H1 (cell line): Measurements from ENCODE around the gene DNAAF5. TPM values are rescaled to one million over a fixed set of nuclear protein-coding genes. Genes with fewer than 3 reads are reported as not detected.

ENCODE experiments used
- CTCF ChIA-PET: fragments of 300-600 bp; sonication (Branson Sonifier 250); formaldehyde crosslinking; loops from one replicate; lab custom pipeline; 2021; ENCODE audit not compliant: partially characterized antibody; lab: Charles Lee
- POLR2A ChIA-PET: fragments of 300-600 bp; sonication (Branson Sonifier 250); formaldehyde crosslinking; loops from one replicate; lab custom pipeline; 2021; ENCODE audit warnings: inconsistent platforms; ENCODE audit not compliant: partially characterized antibody; lab: Charles Lee
- DNase-seq, 2 experiments: peaks; one replicate each; pipeline versions ENCODE4 v3.0.0 to v3.0.0-alpha.2; 2010 to 2022; ENCODE audit warnings: low spot score in 2 of 2, low read depth in 1 of 2, mixed read lengths in 1 of 2
- FAIRE-seq: peaks from 2 replicates; lab custom pipeline; 2011; peaks lifted over from hg19 to GRCh38; lab: Jason Lieb, UNC
- H2AFZ ChIP-seq: 2 replicates; pipeline ENCODE4 v1.8.1; 2012; ENCODE audit warnings: low read length, inconsistent platforms
- H2AK5ac ChIP-seq: 2 replicates; pipeline ENCODE4 v1.6.1; 2013; ENCODE audit warnings: low read depth, low read length
- H2BK120ac ChIP-seq: replicated peaks from 2 replicates; pipeline ENCODE3; 2013; ENCODE audit warnings: low read depth, low read length, inconsistent platforms
- H2BK12ac ChIP-seq: 2 replicates; pipeline ENCODE4 v1.6.1; 2013; ENCODE audit warnings: low read depth, low read length
- H2BK15ac ChIP-seq: 2 replicates; pipeline ENCODE4 v1.6.1; 2013; ENCODE audit warnings: low read length
- H2BK20ac ChIP-seq: 2 replicates; pipeline ENCODE4 v1.6.1; 2013; ENCODE audit warnings: low read length
- H2BK5ac ChIP-seq: 2 replicates; pipeline ENCODE4 v1.6.1; 2013; ENCODE audit warnings: low read depth, low read length
- H3K14ac ChIP-seq: 2 replicates; pipeline ENCODE4 v1.6.1; 2013; ENCODE audit warnings: inconsistent platforms; ENCODE audit not compliant: insufficient read length
- H3K18ac ChIP-seq: 2 replicates; pipeline ENCODE4 v1.6.1; 2013; ENCODE audit warnings: low read length; ENCODE audit errors: extremely low read depth
- H3K23ac ChIP-seq: 2 replicates; pipeline ENCODE4 v1.6.1; 2013; ENCODE audit warnings: inconsistent platforms; ENCODE audit not compliant: insufficient read length
- H3K23me2 ChIP-seq: 2 replicates; pipeline ENCODE4 v1.6.1; 2013; ENCODE audit warnings: low read depth, low read length
- H3K27ac ChIP-seq: 2 replicates; pipeline ENCODE4 v1.6.1; 2011; ENCODE audit warnings: low read depth, low read length, inconsistent platforms
- H3K27me3 ChIP-seq, 4 experiments: replicated peaks in 1 of 4; 1 replicate in 1 of 4; 2 replicates in 3 of 4; pipeline versions ENCODE4 v1.6.1 to v1.8.1; 2011 to 2013; ENCODE audit warnings: low read length in 3 of 4, mild to moderate bottlenecking in 3 of 4, inconsistent platforms in 2 of 4, mixed read lengths in 2 of 4, moderate library complexity in 1 of 4; ENCODE audit not compliant: control insufficient read depth in 3 of 4, insufficient read depth in 3 of 4; ENCODE audit errors: extremely low read depth in 1 of 4
- H3K36me3 ChIP-seq, 4 experiments: 2 replicates each; pipeline versions ENCODE4 v1.6.1 to v1.8.1; 2011 to 2013; ENCODE audit warnings: mild to moderate bottlenecking in 4 of 4, low read length in 3 of 4, moderate library complexity in 2 of 4, control low read depth in 1 of 4, inconsistent platforms in 1 of 4; ENCODE audit not compliant: insufficient read depth in 4 of 4, control insufficient read depth in 2 of 4
- H3K4ac ChIP-seq: replicated peaks from 2 replicates; pipeline ENCODE3; 2013; ENCODE audit warnings: low read length, low read depth, mixed read lengths, inconsistent platforms; ENCODE audit not compliant: insufficient read length
- H3K4me1 ChIP-seq, 4 experiments: replicated peaks in 1 of 4; 1 replicate in 1 of 4; 2 replicates in 3 of 4; pipeline versions ENCODE4 v1.6.1 to v1.8.1; 2011 to 2013; ENCODE audit warnings: low read length in 3 of 4, inconsistent platforms in 2 of 4, mixed read lengths in 1 of 4; ENCODE audit not compliant: insufficient read depth in 4 of 4, control insufficient read depth in 3 of 4
- H3K4me2 ChIP-seq, 2 experiments: 2 replicates each; pipeline versions ENCODE4 v1.6.1 to v1.8.1; 2011 to 2013; ENCODE audit warnings: low read depth in 2 of 2, low read length in 2 of 2, control low read depth in 1 of 2, inconsistent platforms in 1 of 2, mild to moderate bottlenecking in 1 of 2; ENCODE audit not compliant: insufficient read depth in 1 of 2
- H3K4me3 ChIP-seq, 4 experiments: fragments of 200-600, 300-600 bp in 1 of 4; sonication (generic), shearing (Covaris generic), sonication (Bioruptor Twin) in 1 of 4; 2 replicates each; pipeline versions ENCODE4 v1.5.1 to v1.8.1; 2011 to 2016; ENCODE audit warnings: low read length in 4 of 4, low read depth in 3 of 4, control low read depth in 2 of 4, inconsistent platforms in 2 of 4, mild to moderate bottlenecking in 2 of 4, mixed read lengths in 1 of 4, moderate library complexity in 1 of 4; ENCODE audit not compliant: insufficient read depth in 2 of 4; ENCODE audit errors: extremely low read depth in 1 of 4
- H3K56ac ChIP-seq: replicated peaks from 2 replicates; pipeline ENCODE3; 2013; ENCODE audit warnings: low read depth, mild to moderate bottlenecking, mixed read lengths, low read length, inconsistent platforms; ENCODE audit not compliant: insufficient read length
- H3K79me1 ChIP-seq: 2 replicates; pipeline ENCODE4 v1.6.1; 2013; ENCODE audit warnings: low read depth, low read length, control low read depth
- H3K79me2 ChIP-seq, 2 experiments: 2 replicates each; pipeline versions ENCODE4 v1.6.1 to v1.8.1; 2012 to 2013; ENCODE audit warnings: low read length in 2 of 2, mild to moderate bottlenecking in 2 of 2, inconsistent platforms in 1 of 2; ENCODE audit not compliant: insufficient read depth in 2 of 2, control insufficient read depth in 1 of 2
- H3K9ac ChIP-seq, 4 experiments: replicated peaks in 1 of 4; 1 replicate in 1 of 4; 2 replicates in 3 of 4; pipeline versions ENCODE4 v1.6.1 to v1.8.1; 2011 to 2013; ENCODE audit warnings: low read depth in 3 of 4, low read length in 3 of 4, control low read depth in 2 of 4, mild to moderate bottlenecking in 2 of 4, moderate library complexity in 2 of 4, inconsistent platforms in 1 of 4; ENCODE audit errors: extremely low read depth in 1 of 4
- H3K9me3 ChIP-seq, 2 experiments: 2 replicates each; pipeline versions ENCODE4 v1.6.1 to v1.8.1; 2012 to 2013; ENCODE audit warnings: mild to moderate bottlenecking in 2 of 2, moderate library complexity in 2 of 2, control low read depth in 1 of 2, inconsistent platforms in 1 of 2, low read depth in 1 of 2, low read length in 1 of 2, mixed read lengths in 1 of 2; ENCODE audit not compliant: insufficient read depth in 2 of 2
- H4K20me1 ChIP-seq, 2 experiments: replicated peaks in 1 of 2; 2 replicates each; pipeline versions ENCODE3 to v1.8.1; 2011 to 2013; ENCODE audit warnings: inconsistent platforms in 2 of 2, low read length in 2 of 2, mild to moderate bottlenecking in 1 of 2; ENCODE audit not compliant: insufficient read depth in 2 of 2, control insufficient read depth in 1 of 2
- H4K5ac ChIP-seq: 2 replicates; pipeline ENCODE4 v1.6.1; 2013; ENCODE audit warnings: low read length, low read depth, mixed read lengths, inconsistent platforms; ENCODE audit not compliant: insufficient read length
- H4K8ac ChIP-seq: 2 replicates; pipeline ENCODE4 v1.8.0; 2013; ENCODE audit warnings: mild to moderate bottlenecking, moderate library complexity, low read length, inconsistent platforms; ENCODE audit not compliant: insufficient read depth; ENCODE audit errors: extremely low read depth
- H4K91ac ChIP-seq: replicated peaks from 2 replicates; pipeline ENCODE3; 2013; ENCODE audit warnings: low read length, mixed read lengths, inconsistent platforms; ENCODE audit not compliant: insufficient read length
- BRCA1 ChIP-seq: IDR thresholded peaks from 2 replicates; pipeline ENCODE4 v1.6.1; 2012; ENCODE audit warnings: low read depth, low read length, improper control_type of control experiment
- HDAC6 ChIP-seq: IDR thresholded peaks from one replicate; pipeline ENCODE4 v1.7.1; 2012; ENCODE audit warnings: low read depth, mild to moderate bottlenecking, inconsistent platforms, low read length, moderate library complexity
- KDM5A ChIP-seq: fragments of 200-600 bp; IDR thresholded peaks from 2 replicates; pipeline ENCODE4 v1.7.1; 2012; ENCODE audit warnings: mild to moderate bottlenecking, low read length, inconsistent platforms, mixed read lengths
- NANOG ChIP-seq: IDR thresholded peaks from 2 replicates; pipeline ENCODE4 v1.6.1; 2011; ENCODE audit warnings: low read length, low read depth, mild to moderate bottlenecking, inconsistent platforms; ENCODE audit not compliant: insufficient read depth, poor library complexity, severe bottlenecking
- RBBP5 ChIP-seq: IDR thresholded peaks from 2 replicates; pipeline ENCODE4 v1.7.1; 2012; ENCODE audit warnings: low read depth, mild to moderate bottlenecking, inconsistent platforms, low read length, moderate library complexity, borderline replicate concordance
- SAP30 ChIP-seq: fragments of 300-600 bp; sonication (generic); IDR thresholded peaks from 2 replicates; pipeline ENCODE4 v1.7.1; 2012; ENCODE audit warnings: low read length, moderate library complexity, mild to moderate bottlenecking, inconsistent platforms; ENCODE audit not compliant: insufficient read depth, insufficient replicate concordance
- SIX5 ChIP-seq: IDR thresholded peaks from 2 replicates; pipeline ENCODE4 v1.6.1; 2011; ENCODE audit warnings: mild to moderate bottlenecking, low read depth, low read length
- TAF1 ChIP-seq: IDR thresholded peaks from 2 replicates; pipeline ENCODE4 v1.6.1; 2011; ENCODE audit warnings: mild to moderate bottlenecking, low read depth, low read length
- YY1 ChIP-seq: IDR thresholded peaks from 2 replicates; pipeline ENCODE4 v1.6.1; 2011; ENCODE audit warnings: low read depth, mild to moderate bottlenecking, low read length
- WGBS, 2 experiments: shearing (Covaris generic) in 1 of 2; methylation state at CpG; one replicate each; pipeline versions ENCODE4 v1.1.6 to v1.1.7; 2013 to 2015; ENCODE audit warnings: low lambda C conversion rate in 2 of 2, mixed read lengths in 2 of 2, inconsistent platforms in 1 of 2, low coverage in 1 of 2, missing lambda C conversion rate in 1 of 2; ENCODE audit not compliant: insufficient replicate concordance in 2 of 2, insufficient coverage in 1 of 2, insufficient read length in 1 of 2; ENCODE audit errors: extremely low coverage in 1 of 2, missing lambda C conversion rate in 1 of 2; 5-methylcytosine and 5-hydroxymethylcytosine counted together
- polyA plus RNA-seq, 7 experiments: library from polyadenylated mRNA; depleted of rRNA in 3 of 7; stranded (reverse) in 5 of 7; unstranded in 2 of 7; fragments of >200 nt in 5 of 7; fragments of 200-250 nt in 2 of 7; gene quantifications; 1 replicate in 5 of 7; 2 replicates in 1 of 7; 4 replicates in 1 of 7; pipeline versions ENCODE4 v1.2.1 to v1.2.3, GENCODE V29; 2011 to 2013; ENCODE audit warnings: missing spikeins in 2 of 7, mixed read lengths in 2 of 7
- total RNA-seq: library from RNA; stranded (reverse); fragmentation: NEBNext Ultra II Directional; extraction: Animal tissue kit (Norgen Biotek cat#: 25700); gene quantifications from 2 replicates; pipeline ENCODE4 v1.2.1, GENCODE V29; 2021
- TF ChIP-seq, protein P1 (sequence below): IDR thresholded peaks from 2 replicates; pipeline ENCODE4 v1.6.1; 2011; ENCODE audit warnings: low read length, improper control_type of control experiment
- TF ChIP-seq, protein P2 (sequence below): IDR thresholded peaks from 2 replicates; pipeline ENCODE4 v1.6.1; 2012; ENCODE audit warnings: inconsistent platforms

Gene DNAAF5
- total and polyA plus RNA-seq, 2 of the 8 experiments (the other 6 are each of a cell fraction or from before 2014, with no cell fraction given), result 55.1 to 95.9 TPM

DNA sequence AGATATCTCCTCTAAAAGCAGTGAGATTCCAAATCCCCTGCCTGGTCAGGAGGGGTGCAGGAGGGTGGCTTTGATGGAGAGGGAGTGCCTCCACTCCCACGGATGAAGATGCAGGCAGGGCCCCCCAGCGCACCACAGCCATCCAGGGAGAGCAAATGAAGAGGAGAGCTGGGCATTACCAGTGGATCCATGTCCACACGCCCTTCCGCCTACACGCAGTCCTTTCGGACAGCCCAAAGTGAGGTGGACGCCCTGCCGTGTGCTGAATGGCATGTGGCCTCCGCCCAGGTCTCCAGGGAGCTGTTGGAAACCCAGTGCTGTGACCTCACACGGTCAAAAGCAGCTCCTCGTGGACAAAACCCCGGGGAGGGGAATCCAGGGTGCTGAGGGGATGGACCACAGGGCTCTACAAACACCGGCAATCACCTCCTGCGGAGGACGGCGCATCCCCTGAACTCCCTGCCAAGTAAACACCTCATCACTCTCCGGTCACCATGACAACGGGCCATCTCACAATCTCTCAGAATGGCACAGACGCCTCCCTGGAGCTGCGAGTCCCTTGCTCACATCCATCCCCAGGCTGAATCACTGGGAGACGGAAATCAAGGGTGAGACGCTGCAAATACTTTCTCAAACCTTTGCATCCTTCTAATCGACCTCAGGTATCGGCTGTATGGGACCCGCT, 35.0 kb upstream of the DNAAF5 start:
- Histone ChIP-seq H2AFZ (no peak overlapping the region), H3K9me3 (peaks cover 12 to 22% of the 10 kb centered on the region in 2 experiments; a peak in 3 of 4 replicates), H3K9ac (no peak overlapping the region), H2BK15ac (no peak overlapping the region), H3K27ac (no peak overlapping the region), H3K4me1 (no peaks in the 10 kb centered on the region), H3K14ac (no peak overlapping the region), H3K23ac (no peak overlapping the region), H3K56ac (no peak overlapping the region), H3K79me1 (no peaks in the 10 kb centered on the region), H3K4ac (no peak overlapping the region), H3K27me3 (no peaks in the 10 kb centered on the region), H4K8ac (peak overlapping the region; percentile 51; the same call in 1 of the 2 replicates), H3K18ac (no peak overlapping the region), H2BK120ac (no peak overlapping the region), H3K4me3 (no peak overlapping the region), H4K5ac (no peak overlapping the region), H3K4me2 (no peak overlapping the region), H3K23me2 (no peaks in the 10 kb centered on the region), H4K91ac (no peak overlapping the region), H3K79me2 (no peaks in the 10 kb centered on the region; a peak in 1 of 4 replicates), H4K20me1 (no peaks in the 10 kb centered on the region), H2BK20ac (no peak overlapping the region), H2BK5ac (no peak overlapping the region), H2AK5ac (no peak overlapping the region), H2BK12ac (no peak overlapping the region), H3K36me3 (peaks cover 0 to 20% (median 9%) of the 10 kb centered on the region in 4 experiments; a peak in 5 of 8 replicates)
- no peak for FAIRE-seq
- DNase-seq, result no peak
- ChIA-PET CTCF (interaction anchor here (2.1 kb wide), 1 partner anchor 25 kb away, joined by 5 read pairs; no protein-coding TSS in a partner anchor), POLR2A (interaction anchor here (0.9 kb wide), 1 partner anchor 9 kb away, joined by 3 read pairs; no protein-coding TSS in a partner anchor)
- 91% methylated on average over 25 of the region's 25 CpGs; no CpG with 5 or more reads in 1 of the 2 experiments for WGBS, 2 experiments
- TF ChIP-seq, protein P1, sequence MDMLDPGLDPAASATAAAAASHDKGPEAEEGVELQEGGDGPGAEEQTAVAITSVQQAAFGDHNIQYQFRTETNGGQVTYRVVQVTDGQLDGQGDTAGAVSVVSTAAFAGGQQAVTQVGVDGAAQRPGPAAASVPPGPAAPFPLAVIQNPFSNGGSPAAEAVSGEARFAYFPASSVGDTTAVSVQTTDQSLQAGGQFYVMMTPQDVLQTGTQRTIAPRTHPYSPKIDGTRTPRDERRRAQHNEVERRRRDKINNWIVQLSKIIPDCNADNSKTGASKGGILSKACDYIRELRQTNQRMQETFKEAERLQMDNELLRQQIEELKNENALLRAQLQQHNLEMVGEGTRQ, result no peak
- TF ChIP-seq YY1 (no peak), TAF1 (no peak), SAP30 (no peak), KDM5A (no peak), BRCA1 (no peak), RBBP5 (no peak), NANOG (no peak), HDAC6 (no peak), SIX5 (no peak)
- TF ChIP-seq, protein P2, sequence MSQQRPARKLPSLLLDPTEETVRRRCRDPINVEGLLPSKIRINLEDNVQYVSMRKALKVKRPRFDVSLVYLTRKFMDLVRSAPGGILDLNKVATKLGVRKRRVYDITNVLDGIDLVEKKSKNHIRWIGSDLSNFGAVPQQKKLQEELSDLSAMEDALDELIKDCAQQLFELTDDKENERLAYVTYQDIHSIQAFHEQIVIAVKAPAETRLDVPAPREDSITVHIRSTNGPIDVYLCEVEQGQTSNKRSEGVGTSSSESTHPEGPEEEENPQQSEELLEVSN, result no peak
